Neural cell (in vitro differentiated cells): Measurements from ENCODE around the gene SERINC4. TPM values are rescaled to one million over a fixed set of nuclear protein-coding genes. Genes with fewer than 3 reads are reported as not detected.

Source experiments
- H2AFZ ChIP-seq: fragments of 200-600, 300-800 bp; sonication (generic), shearing (Covaris generic); 2 replicates; pipeline ENCODE4 v1.6.0; 2014; ENCODE audit warnings: low read depth, mild to moderate bottlenecking, antibody characterized with exemption, low read length, moderate library complexity
- H3F3A ChIP-seq: fragments of 200-600 bp; shearing (Covaris generic); 2 replicates; pipeline ENCODE4 v1.6.1; 2016; ENCODE audit warnings: mild to moderate bottlenecking, moderate library complexity, mixed read lengths, antibody characterized with exemption, low read length; ENCODE audit not compliant: insufficient read depth, poor library complexity, severe bottlenecking
- H3K27ac ChIP-seq: fragments of 200-600, 300-800 bp; sonication (generic), shearing (Covaris generic); 2 replicates; pipeline ENCODE4 v1.5.1; 2014; ENCODE audit warnings: mild to moderate bottlenecking, low read length, moderate library complexity
- H3K27me3 ChIP-seq: fragments of 300-800, 200-600 bp; sonication (generic), shearing (Covaris generic); 2 replicates; pipeline ENCODE4 v1.6.0; 2014; ENCODE audit warnings: mild to moderate bottlenecking, low read depth, low read length, moderate library complexity; ENCODE audit not compliant: insufficient read depth
- H3K36me3 ChIP-seq: fragments of 300-800, 200-600 bp; sonication (generic), shearing (Covaris generic); 2 replicates; pipeline ENCODE4 v1.5.1; 2014; ENCODE audit warnings: mild to moderate bottlenecking, antibody characterized with exemption, low read length, moderate library complexity; ENCODE audit not compliant: insufficient read depth
- H3K4me2 ChIP-seq: fragments of 300-800, 200-600 bp; sonication (generic), shearing (Covaris generic); 2 replicates; pipeline ENCODE4 v1.6.0; 2014; ENCODE audit warnings: mild to moderate bottlenecking, low read length
- H3K4me3 ChIP-seq: fragments of 300-800, 200-600 bp; sonication (generic), shearing (Covaris generic); 2 replicates; pipeline ENCODE4 v1.5.1; 2014; ENCODE audit warnings: mild to moderate bottlenecking, low read length, moderate library complexity
- H3K79me2 ChIP-seq: fragments of 200-600 bp; shearing (Covaris generic); replicated peaks from 2 replicates; pipeline ENCODE4 v1.6.0; 2014; ENCODE audit warnings: mild to moderate bottlenecking, low read length, moderate library complexity; ENCODE audit not compliant: insufficient read depth
- H3K9ac ChIP-seq: fragments of 300-800, 200-600 bp; sonication (generic), shearing (Covaris generic); 2 replicates; pipeline ENCODE4 v1.6.1; 2016; ENCODE audit warnings: mild to moderate bottlenecking, low read length, mixed read lengths
- H3K9me2 ChIP-seq: fragments of 200-600 bp; shearing (Covaris generic); 2 replicates; pipeline ENCODE4 v1.6.1; 2016; ENCODE audit warnings: mild to moderate bottlenecking, low read length, mixed read lengths; ENCODE audit not compliant: insufficient read depth
- H3K9me3 ChIP-seq: fragments of 200-600, 300-800 bp; sonication (generic), shearing (Covaris generic); 2 replicates; pipeline ENCODE4 v1.6.1; 2016; ENCODE audit warnings: mild to moderate bottlenecking, mixed run types, low read length, moderate library complexity, mixed read lengths
- H4K20me1 ChIP-seq: fragments of 200-600 bp; shearing (Covaris generic); 2 replicates; pipeline ENCODE4 v1.6.1; 2016; ENCODE audit warnings: mild to moderate bottlenecking, mixed run types; ENCODE audit not compliant: insufficient read depth
- MXI1 ChIP-seq: fragments of 450-650 bp; conservative IDR thresholded peaks from 2 replicates; pipeline ENCODE4 v1.6.1; 2014; ENCODE audit warnings: antibody characterized with exemption, mild to moderate bottlenecking; ENCODE audit not compliant: poor library complexity, severe bottlenecking
- POLR2AphosphoS5 ChIP-seq: IDR thresholded peaks from 2 replicates; pipeline ENCODE4 v1.6.1; 2012
- RAD21 ChIP-seq: fragments of 450-650 bp; conservative IDR thresholded peaks from 2 replicates; pipeline ENCODE4 v1.6.1; 2014; ENCODE audit warnings: antibody characterized with exemption, mild to moderate bottlenecking, moderate library complexity
- TAF1 ChIP-seq: IDR thresholded peaks from 2 replicates; pipeline ENCODE4 v1.6.1; 2012; ENCODE audit warnings: low read depth
- polyA plus RNA-seq: library from polyadenylated mRNA; depleted of rRNA; stranded (reverse); fragments of >200 nt; gene quantifications from 2 replicates; pipeline ENCODE4 v1.2.3, GENCODE V29; 2014
- TF ChIP-seq, protein P1 (sequence below): fragments of 450-650 bp; IDR thresholded peaks from 2 replicates; pipeline ENCODE4 v1.5.1; 2014; ENCODE audit warnings: antibody characterized with exemption, mild to moderate bottlenecking, moderate library complexity; ENCODE audit not compliant: poor library complexity, severe bottlenecking
- TF ChIP-seq, protein P2 (sequence below): IDR thresholded peaks from 2 replicates; pipeline ENCODE4 v1.6.1; 2012; ENCODE audit warnings: borderline replicate concordance

SERINC4 gene
- polyA plus RNA-seq, 1 donor from 2014 or later, result 0.47 TPM

DNA sequence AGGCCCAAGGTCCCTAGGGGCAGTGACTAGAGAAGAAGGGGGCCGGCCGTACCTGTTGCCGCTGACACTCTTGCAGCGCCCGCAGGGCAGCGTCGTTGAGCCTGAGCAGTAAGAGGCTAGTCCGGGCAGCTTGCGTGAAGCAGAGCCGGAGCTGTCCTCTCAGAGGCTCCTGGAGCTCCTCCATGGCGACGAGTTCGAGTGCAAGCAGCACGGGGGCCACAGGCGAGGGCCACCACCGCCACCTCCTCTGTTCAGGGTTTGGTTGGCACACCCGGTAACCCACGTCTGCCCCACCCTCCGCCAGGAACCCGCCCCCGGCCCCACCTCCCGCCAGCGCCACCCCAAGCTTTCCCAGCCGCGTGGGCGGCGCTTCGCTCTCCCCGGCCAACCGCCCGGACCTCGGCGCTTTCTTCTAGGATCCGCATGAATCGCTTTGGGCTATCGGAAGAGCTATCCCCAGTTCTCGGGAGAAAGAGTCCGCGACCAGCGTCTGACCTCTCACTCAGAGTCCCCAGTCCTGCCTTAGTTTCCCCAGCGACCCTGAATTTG, 23.2 kb downstream of the SERINC4 start, which contains the start of gene ELL3:
Gene ELL3 (minus strand): TSS at position 249 of the 549 bp plus-strand sequence. CDS start 65 bp downstream, at position 184.
- Histone ChIP-seq H4K20me1 (no peaks in the 10 kb centered on the region), H2AFZ (no peak within 1 kb of the TSS), H3K4me2 (no peak within 1 kb of the TSS), H3K27me3 (peaks cover 18% of the 10 kb centered on the region), H3K4me3 (peak within 1 kb of the TSS; percentile 57), H3F3A (no peaks in the 10 kb centered on the region), H3K27ac (no peak within 1 kb of the TSS), H3K9me2 (no peaks in the 10 kb centered on the region), H3K36me3 (no peaks in the 10 kb centered on the region), H3K9me3 (no peaks in the 10 kb centered on the region), H3K79me2 (no peaks in the 10 kb centered on the region), H3K9ac (no peak within 1 kb of the TSS)
- TF ChIP-seq, protein P1, sequence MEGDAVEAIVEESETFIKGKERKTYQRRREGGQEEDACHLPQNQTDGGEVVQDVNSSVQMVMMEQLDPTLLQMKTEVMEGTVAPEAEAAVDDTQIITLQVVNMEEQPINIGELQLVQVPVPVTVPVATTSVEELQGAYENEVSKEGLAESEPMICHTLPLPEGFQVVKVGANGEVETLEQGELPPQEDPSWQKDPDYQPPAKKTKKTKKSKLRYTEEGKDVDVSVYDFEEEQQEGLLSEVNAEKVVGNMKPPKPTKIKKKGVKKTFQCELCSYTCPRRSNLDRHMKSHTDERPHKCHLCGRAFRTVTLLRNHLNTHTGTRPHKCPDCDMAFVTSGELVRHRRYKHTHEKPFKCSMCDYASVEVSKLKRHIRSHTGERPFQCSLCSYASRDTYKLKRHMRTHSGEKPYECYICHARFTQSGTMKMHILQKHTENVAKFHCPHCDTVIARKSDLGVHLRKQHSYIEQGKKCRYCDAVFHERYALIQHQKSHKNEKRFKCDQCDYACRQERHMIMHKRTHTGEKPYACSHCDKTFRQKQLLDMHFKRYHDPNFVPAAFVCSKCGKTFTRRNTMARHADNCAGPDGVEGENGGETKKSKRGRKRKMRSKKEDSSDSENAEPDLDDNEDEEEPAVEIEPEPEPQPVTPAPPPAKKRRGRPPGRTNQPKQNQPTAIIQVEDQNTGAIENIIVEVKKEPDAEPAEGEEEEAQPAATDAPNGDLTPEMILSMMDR, result no peak
- no peak for TF ChIP-seq POLR2AphosphoS5
- TF ChIP-seq RAD21, result no peak
- TF ChIP-seq, protein P2, sequence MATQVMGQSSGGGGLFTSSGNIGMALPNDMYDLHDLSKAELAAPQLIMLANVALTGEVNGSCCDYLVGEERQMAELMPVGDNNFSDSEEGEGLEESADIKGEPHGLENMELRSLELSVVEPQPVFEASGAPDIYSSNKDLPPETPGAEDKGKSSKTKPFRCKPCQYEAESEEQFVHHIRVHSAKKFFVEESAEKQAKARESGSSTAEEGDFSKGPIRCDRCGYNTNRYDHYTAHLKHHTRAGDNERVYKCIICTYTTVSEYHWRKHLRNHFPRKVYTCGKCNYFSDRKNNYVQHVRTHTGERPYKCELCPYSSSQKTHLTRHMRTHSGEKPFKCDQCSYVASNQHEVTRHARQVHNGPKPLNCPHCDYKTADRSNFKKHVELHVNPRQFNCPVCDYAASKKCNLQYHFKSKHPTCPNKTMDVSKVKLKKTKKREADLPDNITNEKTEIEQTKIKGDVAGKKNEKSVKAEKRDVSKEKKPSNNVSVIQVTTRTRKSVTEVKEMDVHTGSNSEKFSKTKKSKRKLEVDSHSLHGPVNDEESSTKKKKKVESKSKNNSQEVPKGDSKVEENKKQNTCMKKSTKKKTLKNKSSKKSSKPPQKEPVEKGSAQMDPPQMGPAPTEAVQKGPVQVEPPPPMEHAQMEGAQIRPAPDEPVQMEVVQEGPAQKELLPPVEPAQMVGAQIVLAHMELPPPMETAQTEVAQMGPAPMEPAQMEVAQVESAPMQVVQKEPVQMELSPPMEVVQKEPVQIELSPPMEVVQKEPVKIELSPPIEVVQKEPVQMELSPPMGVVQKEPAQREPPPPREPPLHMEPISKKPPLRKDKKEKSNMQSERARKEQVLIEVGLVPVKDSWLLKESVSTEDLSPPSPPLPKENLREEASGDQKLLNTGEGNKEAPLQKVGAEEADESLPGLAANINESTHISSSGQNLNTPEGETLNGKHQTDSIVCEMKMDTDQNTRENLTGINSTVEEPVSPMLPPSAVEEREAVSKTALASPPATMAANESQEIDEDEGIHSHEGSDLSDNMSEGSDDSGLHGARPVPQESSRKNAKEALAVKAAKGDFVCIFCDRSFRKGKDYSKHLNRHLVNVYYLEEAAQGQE, result no peak

DNA sequence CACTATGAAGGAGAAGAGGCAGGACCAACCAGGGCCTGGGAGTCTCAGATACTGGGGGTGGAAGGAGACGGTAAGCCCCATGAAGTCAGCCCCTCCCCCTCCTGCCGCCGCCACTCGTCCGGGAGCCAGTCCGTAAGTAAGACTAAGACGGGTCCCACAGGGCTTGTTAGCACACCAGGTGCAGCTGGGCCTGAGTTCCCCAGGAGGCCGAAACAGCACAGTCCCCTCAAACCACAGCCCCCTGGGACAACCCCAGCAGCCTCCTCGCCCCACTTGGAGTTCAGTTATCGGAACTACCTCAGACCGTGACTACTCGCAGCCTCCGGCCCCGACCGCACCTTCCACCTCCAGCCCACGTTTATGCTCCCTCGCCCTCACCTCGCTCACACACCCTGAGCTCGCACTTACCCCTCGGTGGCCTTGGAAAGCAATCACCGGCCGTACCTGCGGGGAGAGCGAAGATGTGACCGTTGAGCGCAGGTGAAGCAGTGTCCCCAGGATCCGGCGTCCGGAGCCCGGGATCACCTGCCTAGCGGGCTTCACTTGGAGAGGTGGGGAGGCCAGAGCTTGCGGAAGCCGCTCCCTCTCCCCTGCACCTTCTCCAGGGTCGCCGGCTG, 23.8 kb downstream of the SERINC4 start:
- no peaks in the 10 kb centered on the region for H3K9me2 ChIP-seq
- H2AFZ ChIP-seq, result no peak overlapping the region

DNA sequence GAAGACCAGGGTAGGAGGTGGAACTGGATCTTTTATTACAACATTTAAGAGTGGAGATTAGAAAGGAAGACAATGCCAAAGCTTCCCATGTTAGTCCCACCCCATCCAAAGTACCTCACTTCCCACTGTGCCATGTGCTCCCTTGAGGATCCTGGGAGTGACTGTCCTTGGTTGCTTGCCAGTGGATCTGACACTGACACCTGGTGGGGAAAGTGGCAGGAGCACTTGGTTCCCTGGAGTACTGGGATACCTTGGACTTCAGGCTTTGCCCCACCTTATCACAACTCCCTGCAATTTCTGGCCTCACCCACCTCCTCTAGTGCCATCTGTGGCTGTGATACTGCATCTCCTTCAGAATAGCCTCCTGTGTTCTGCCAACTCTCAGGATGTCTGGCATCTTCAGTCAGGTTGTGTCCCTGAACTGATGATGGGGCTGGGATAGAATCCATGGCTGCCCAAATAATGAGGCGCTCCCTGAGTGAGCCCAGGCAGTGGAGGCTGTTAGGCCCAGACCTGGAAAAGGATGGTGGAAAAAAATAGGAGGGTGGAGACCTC, 24.5 kb downstream of the SERINC4 start:
- H3K79me2 ChIP-seq, result no peaks in the 10 kb centered on the region
- peaks cover 18% of the 10 kb centered on the region for H3K27me3 ChIP-seq
- H4K20me1 ChIP-seq, result no peaks in the 10 kb centered on the region
- no peak overlapping the region for H3K4me3 ChIP-seq
- H3K9me2 ChIP-seq, result no peaks in the 10 kb centered on the region
- no peaks in the 10 kb centered on the region for H3F3A ChIP-seq
- H3K4me2 ChIP-seq, result no peak overlapping the region
- no peak overlapping the region for H3K27ac ChIP-seq
- H3K36me3 ChIP-seq, result no peaks in the 10 kb centered on the region
- TF ChIP-seq, protein P1, result peak; percentile 19
- no peak for TF ChIP-seq MXI1
- H2AFZ ChIP-seq, result no peak overlapping the region
- H3K9me3 ChIP-seq, result no peaks in the 10 kb centered on the region
- H3K9ac ChIP-seq, result no peak overlapping the region

More for the DNA sequence above, 23.8 kb downstream of the SERINC4 start:
- Histone ChIP-seq H3K27ac (no peak overlapping the region), H3K36me3 (no peaks in the 10 kb centered on the region), H3K9me3 (no peaks in the 10 kb centered on the region), H3K9ac (no peak overlapping the region), H3F3A (no peaks in the 10 kb centered on the region), H4K20me1 (no peaks in the 10 kb centered on the region), H3K4me2 (no peak overlapping the region), H3K4me3 (peak overlapping the region; percentile 57), H3K79me2 (no peaks in the 10 kb centered on the region), H3K27me3 (peaks cover 18% of the 10 kb centered on the region)
- TF ChIP-seq MXI1 (no peak), RAD21 (no peak), POLR2AphosphoS5 (peak; percentile 3), TAF1 (no peak)
